ENCODE measurements around the gene RAB17. TPM values are rescaled to one million over a fixed set of nuclear protein-coding genes. Genes with fewer than 3 reads are reported as not detected.

RAB17 gene
- total RNA-seq, 2 donors from 2014 or later = 32.5 to 34.7 TPM

DNA sequence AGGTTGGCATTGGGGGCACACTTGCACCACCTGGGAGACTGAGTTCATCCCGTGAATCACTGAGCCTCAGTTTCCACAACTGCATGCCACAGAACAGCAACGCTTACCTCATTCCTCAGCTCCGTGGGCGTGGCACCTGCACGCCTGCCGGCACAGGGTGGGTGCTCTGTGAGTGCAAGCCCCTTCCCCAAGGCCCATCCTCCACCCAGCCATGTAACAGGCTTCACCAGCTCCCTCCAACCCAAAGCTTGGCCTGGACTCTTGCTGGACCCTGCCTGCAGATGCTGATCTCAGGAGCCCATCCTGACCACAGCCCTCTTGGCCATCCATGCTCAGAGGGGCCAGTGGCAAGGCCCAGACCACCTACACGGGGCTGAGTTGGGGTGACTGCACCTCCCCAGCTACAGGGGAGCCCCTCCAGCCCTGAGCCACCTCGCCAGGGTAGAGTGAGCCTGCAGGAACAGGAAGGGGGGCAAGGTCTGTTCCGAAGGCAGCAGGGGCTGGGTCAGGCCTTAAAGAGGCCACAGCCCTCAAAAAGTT is 22.3 kb downstream of the RAB17 start:
- no peaks in the 10 kb centered on the region for H3K9me3 ChIP-seq
- H3K9ac ChIP-seq (ENCODE audit: low read depth in 2 of 2, low read length in 2 of 2) = no peak overlapping the region
- TF ChIP-seq, protein P1, sequence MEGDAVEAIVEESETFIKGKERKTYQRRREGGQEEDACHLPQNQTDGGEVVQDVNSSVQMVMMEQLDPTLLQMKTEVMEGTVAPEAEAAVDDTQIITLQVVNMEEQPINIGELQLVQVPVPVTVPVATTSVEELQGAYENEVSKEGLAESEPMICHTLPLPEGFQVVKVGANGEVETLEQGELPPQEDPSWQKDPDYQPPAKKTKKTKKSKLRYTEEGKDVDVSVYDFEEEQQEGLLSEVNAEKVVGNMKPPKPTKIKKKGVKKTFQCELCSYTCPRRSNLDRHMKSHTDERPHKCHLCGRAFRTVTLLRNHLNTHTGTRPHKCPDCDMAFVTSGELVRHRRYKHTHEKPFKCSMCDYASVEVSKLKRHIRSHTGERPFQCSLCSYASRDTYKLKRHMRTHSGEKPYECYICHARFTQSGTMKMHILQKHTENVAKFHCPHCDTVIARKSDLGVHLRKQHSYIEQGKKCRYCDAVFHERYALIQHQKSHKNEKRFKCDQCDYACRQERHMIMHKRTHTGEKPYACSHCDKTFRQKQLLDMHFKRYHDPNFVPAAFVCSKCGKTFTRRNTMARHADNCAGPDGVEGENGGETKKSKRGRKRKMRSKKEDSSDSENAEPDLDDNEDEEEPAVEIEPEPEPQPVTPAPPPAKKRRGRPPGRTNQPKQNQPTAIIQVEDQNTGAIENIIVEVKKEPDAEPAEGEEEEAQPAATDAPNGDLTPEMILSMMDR (IDR thresholded peaks at IDR 0.05) = no peak
- DNase-seq = no peak
- no peak overlapping the region for H3K27ac ChIP-seq
- H3K4me3 ChIP-seq = no peak overlapping the region
- H3K4me1 ChIP-seq = no peaks in the 10 kb centered on the region
- intact Hi-C loops (cut with DNase I) = no loop called here
- no peaks in the 10 kb centered on the region for H3K36me3 ChIP-seq
- no peaks in the 10 kb centered on the region for H3K27me3 ChIP-seq

DNA sequence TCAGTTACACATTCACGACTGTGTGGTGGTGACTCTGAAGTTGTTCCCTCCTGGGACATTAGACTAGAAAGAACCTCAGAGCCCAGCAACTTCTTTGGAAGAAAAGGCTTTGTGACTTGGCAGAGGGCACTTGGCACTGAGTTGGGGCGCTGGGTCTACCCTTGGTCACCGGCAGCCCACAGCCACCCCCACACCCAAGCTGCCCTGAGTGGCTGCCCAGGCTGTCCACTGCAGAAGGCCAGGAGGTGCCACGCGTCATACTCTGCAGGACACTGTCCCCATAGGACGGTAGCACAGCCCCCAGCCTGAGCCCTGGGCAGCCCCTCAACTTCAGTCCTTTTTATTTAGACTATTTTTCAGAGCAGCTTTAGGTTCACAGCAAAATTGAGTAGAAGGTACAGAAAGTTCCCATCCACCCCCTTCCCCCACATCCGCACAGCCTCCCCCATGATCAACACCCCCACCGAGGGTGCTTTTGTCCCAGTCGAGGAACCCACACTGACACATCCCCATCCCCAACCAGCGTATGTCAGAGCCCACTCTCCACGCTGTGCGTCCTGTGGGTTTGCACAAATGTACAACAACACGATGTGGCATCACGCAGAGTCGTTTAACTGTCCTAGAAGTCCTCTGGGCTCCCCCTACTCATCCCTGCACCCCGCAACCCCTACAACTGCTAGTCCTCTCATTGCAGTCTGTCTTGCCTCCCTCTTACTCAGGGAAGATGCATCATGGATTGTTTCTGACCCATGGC is 23.1 kb downstream of the RAB17 start:
- intact Hi-C loops (cut with DNase I) = no loop called here
- Histone ChIP-seq H3K4me1 (no peaks in the 10 kb centered on the region), H3K27me3 (no peaks in the 10 kb centered on the region), H3K36me3 (no peaks in the 10 kb centered on the region), H3K27ac (no peak overlapping the region), H3K9ac (ENCODE audit: low read depth in 2 of 2, low read length in 2 of 2) (no peak overlapping the region), H3K9me3 (no peaks in the 10 kb centered on the region), H3K4me3 (no peak overlapping the region)
- TF ChIP-seq, protein P1 (IDR thresholded peaks at IDR 0.05) = no peak
- no peak for DNase-seq

DNA sequence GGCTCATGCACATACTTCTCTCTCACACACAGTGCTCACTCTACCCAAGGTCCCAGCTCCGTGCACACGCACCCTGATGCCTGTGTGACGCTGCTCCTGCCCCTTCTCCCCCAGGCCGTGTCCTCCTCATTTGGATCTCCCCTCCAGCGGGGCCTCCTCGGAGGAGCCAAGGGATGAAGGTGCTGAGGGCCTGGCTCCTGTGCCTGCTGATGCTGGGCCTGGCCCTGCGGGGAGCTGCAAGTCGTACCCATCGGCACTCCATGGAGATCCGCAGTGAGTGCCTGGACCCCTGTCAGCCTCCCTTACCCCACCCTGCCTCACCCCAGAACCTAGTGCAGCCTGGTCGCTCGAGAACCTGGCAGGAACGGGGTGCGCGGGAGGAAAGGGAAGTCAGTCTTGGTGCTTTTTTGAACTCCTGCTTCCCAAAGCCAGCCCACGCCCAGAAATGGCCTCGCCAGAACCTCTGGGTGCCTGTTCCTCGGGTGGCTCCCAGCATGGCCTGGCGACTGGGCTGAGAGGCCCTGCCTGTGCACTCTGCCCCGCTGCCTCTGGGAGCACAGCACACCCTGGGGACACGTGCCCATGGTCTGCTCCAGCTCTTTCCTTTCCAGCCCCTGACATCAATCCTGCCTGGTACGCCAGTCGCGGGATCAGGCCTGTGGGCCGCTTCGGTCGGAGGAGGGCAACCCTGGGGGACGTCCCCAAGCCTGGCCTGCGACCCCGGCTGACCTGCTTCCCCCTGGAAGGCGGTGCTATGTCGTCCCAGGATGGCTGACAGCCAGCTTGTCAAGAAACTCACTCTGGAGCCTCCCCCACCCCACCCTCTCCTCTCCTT is 23.9 kb downstream of the RAB17 start, which contains the start of gene PRLH:
Gene PRLH, plus strand, starts transcription at position 174 of the 835 bp plus-strand sequence. Its CDS starts 0 bp downstream, at position 174.
- Histone ChIP-seq H3K4me1 (no peaks in the 10 kb centered on the region), H3K27me3 (no peaks in the 10 kb centered on the region), H3K9ac (ENCODE audit: low read depth in 2 of 2, low read length in 2 of 2) (no peak within 1 kb of the TSS), H3K4me3 (no peak within 1 kb of the TSS), H3K9me3 (no peaks in the 10 kb centered on the region), H3K27ac (no peak within 1 kb of the TSS), H3K36me3 (no peaks in the 10 kb centered on the region)
- intact Hi-C loops (cut with DNase I) = no loop called here
- no peak for DNase-seq
- TF ChIP-seq, protein P1 (IDR thresholded peaks at IDR 0.05) = no peak

DNA sequence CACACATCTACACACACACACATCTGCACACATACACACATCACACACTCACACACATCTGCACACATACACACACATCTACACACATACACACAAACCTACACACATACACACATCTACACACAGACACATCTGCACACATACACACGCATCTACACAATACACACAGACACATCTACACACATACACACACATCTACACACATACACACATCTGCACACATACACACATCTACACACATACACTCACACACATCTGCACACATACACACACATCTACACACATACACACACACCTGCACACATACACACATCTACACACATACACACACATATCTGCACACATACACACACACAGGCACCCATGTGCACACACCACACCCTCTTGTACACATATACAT is 24.6 kb downstream of the RAB17 start:
- no peak for DNase-seq
- intact Hi-C loops (cut with DNase I) = no loop called here
- H3K4me3 ChIP-seq = no peak overlapping the region

More for the DNA sequence above, 24.6 kb downstream of the RAB17 start:
- no peaks in the 10 kb centered on the region for H3K9me3 ChIP-seq
- H3K9ac ChIP-seq (ENCODE audit: low read depth in 2 of 2, low read length in 2 of 2) = no peak overlapping the region
- TF ChIP-seq, protein P1 (IDR thresholded peaks at IDR 0.05) = no peak
- H3K4me1 ChIP-seq = no peaks in the 10 kb centered on the region
- H3K27ac ChIP-seq = no peak overlapping the region
- H3K36me3 ChIP-seq = no peaks in the 10 kb centered on the region
- no peaks in the 10 kb centered on the region for H3K27me3 ChIP-seq

Data from colonic mucosa (tissue), 4 donors.